ENCODE data around the gene CLEC9A.

DNA sequence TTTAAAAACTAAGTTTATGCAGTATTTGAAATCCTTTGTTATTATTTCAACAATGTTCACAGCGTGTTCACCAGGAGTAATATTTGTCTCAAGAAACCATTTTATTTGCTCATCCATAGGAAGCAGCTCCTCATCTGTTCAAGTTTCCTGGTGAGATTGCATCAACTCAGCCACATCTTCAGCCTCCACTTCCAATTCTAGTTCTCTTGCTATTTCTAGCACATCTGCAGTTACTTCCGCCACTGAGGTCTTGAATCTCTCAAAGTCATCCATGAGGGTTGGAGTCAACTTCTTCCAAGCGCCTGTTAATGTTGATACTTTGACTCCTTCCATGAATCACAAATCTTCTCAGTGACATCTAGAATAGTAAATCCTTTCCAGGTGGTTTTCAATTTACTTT is 18.0 kb downstream of the CLEC9A start:
- TF ChIP-seq, protein P1, sequence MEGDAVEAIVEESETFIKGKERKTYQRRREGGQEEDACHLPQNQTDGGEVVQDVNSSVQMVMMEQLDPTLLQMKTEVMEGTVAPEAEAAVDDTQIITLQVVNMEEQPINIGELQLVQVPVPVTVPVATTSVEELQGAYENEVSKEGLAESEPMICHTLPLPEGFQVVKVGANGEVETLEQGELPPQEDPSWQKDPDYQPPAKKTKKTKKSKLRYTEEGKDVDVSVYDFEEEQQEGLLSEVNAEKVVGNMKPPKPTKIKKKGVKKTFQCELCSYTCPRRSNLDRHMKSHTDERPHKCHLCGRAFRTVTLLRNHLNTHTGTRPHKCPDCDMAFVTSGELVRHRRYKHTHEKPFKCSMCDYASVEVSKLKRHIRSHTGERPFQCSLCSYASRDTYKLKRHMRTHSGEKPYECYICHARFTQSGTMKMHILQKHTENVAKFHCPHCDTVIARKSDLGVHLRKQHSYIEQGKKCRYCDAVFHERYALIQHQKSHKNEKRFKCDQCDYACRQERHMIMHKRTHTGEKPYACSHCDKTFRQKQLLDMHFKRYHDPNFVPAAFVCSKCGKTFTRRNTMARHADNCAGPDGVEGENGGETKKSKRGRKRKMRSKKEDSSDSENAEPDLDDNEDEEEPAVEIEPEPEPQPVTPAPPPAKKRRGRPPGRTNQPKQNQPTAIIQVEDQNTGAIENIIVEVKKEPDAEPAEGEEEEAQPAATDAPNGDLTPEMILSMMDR (IDR thresholded peaks at IDR 0.05; ENCODE audit: insufficient read depth, low read depth, low read length), result no peak
- no peak for TF ChIP-seq EZH2 (IDR thresholded peaks at IDR 0.05; ENCODE audit: insufficient read depth, low read length)

Data from astrocyte (in vitro differentiated cells and primary cell).